A549 (cell line): Measurements from ENCODE around the gene ACSL3. TPM values are rescaled to one million over a fixed set of nuclear protein-coding genes. Genes with fewer than 3 reads are reported as not detected.

Experiments used
- ATAC-seq, 2 experiments: fragments of 200-7000 bp in 1 of 2; fragments of >200 bp in 1 of 2; cut with Nextera tagmentation in 1 of 2; cut with Tn5 transposase in 1 of 2; 3 replicates each; pipeline versions ENCODE4 v1.8.0 to v1.9.1; 2018 to 2020; ENCODE audit warnings: mild to moderate bottlenecking in 1 of 2, moderate library complexity in 1 of 2
- CTCF ChIA-PET: fragments of 300-600 bp; sonication (Branson Sonifier 250); formaldehyde crosslinking; extraction: SDS; loops from one replicate; lab custom pipeline; 2021; ENCODE audit warnings: antibody characterized with exemption, inconsistent platforms; lab: Yijun Ruan, JAX
- POLR2A ChIA-PET: fragments of 350-600 bp; formaldehyde crosslinking; extraction: SDS; loops from one replicate; lab custom pipeline; 2021; ENCODE audit warnings: antibody characterized with exemption, inconsistent platforms; lab: Yijun Ruan, JAX
- DNase-seq, 2 experiments: peaks; one replicate each; pipeline versions ENCODE4 v3.0.0 to v3.0.0-alpha.2; 2011 to 2016; ENCODE audit warnings: low read depth in 1 of 2, low spot score in 1 of 2
- FAIRE-seq: peaks from 2 replicates; lab custom pipeline; 2011; peaks lifted over from hg19 to GRCh38; lab: Jason Lieb, UNC
- H3K27ac ChIP-seq, 2 experiments: fragments of >200 bp; sonication (Bioruptor Twin); formaldehyde crosslinking; 3 replicates each; pipeline ENCODE4 v1.5.1; 2016 to 2017
- H3K4me1 ChIP-seq: fragments of >200 bp; sonication (Bioruptor Twin); formaldehyde crosslinking; 3 replicates; pipeline ENCODE4 v1.6.1; 2016
- H3K4me2 ChIP-seq: fragments of >200 bp; sonication (Bioruptor Twin); formaldehyde crosslinking; 3 replicates; pipeline ENCODE4 v1.6.1; 2016
- H3K4me3 ChIP-seq: fragments of >200 bp; sonication (Bioruptor Twin); formaldehyde crosslinking; 3 replicates; pipeline ENCODE4 v1.5.1; 2016
- H3K9me3 ChIP-seq: fragments of >200 bp; sonication (Bioruptor Twin); formaldehyde crosslinking; 3 replicates; pipeline ENCODE4 v1.6.1; 2016
- BHLHE40 ChIP-seq: IDR thresholded peaks from 2 replicates; pipeline ENCODE4 v1.6.1; 2012; ENCODE audit warnings: low read depth, low read length, inconsistent platforms
- CBX2 ChIP-seq: fragments of 200-600 bp; sonication (generic); IDR thresholded peaks from 2 replicates; pipeline ENCODE4 v1.6.1; 2016; ENCODE audit warnings: low read depth, mild to moderate bottlenecking, borderline replicate concordance
- EHMT2 ChIP-seq: fragments of 200-600 bp; sonication (generic); IDR thresholded peaks from 2 replicates; pipeline ENCODE4 v1.6.1; 2016; ENCODE audit warnings: antibody characterized with exemption, low read depth, mild to moderate bottlenecking, moderate library complexity
- FOXS1 ChIP-seq: fragments of 250-450 bp; sonication (Bioruptor Pico); IDR thresholded peaks from 2 replicates; pipeline ENCODE4 v1.5.0; 2020; ENCODE audit warnings: mild to moderate bottlenecking, moderate library complexity
- HOXA7 ChIP-seq: fragments of 250-450 bp; sonication (Bioruptor Pico); IDR thresholded peaks from 2 replicates; pipeline ENCODE4 v1.5.0; 2020; ENCODE audit warnings: mild to moderate bottlenecking, moderate library complexity
- HOXB13 ChIP-seq: fragments of 250-450 bp; sonication (Bioruptor Pico); IDR thresholded peaks from 2 replicates; pipeline ENCODE4 v1.5.0; 2020; ENCODE audit warnings: low read depth, mild to moderate bottlenecking, moderate library complexity
- JUN ChIP-seq, 2 experiments: fragments of >200 bp; sonication (Bioruptor Twin); formaldehyde crosslinking; IDR thresholded peaks; 2 replicates in 1 of 2; 3 replicates in 1 of 2; pipeline ENCODE4 v1.6.1; 2016 to 2017
- MAFK ChIP-seq: fragments of 450-650 bp; IDR thresholded peaks from 2 replicates; pipeline ENCODE4 v1.6.1; 2014; ENCODE audit not compliant: partially characterized antibody
- MAZ ChIP-seq: fragments of 150-350 bp; IDR thresholded peaks from 2 replicates; pipeline ENCODE4 v1.6.1; 2014; ENCODE audit warnings: antibody characterized with exemption, low read depth, low read length, borderline replicate concordance
- NPAS2 ChIP-seq: fragments of 250-450 bp; sonication (Bioruptor Pico); IDR thresholded peaks from 2 replicates; pipeline ENCODE4 v1.8.0; 2022; ENCODE audit warnings: mild to moderate bottlenecking, moderate library complexity, borderline replicate concordance
- PHF8 ChIP-seq: fragments of 200-600 bp; sonication (generic); IDR thresholded peaks from 2 replicates; pipeline ENCODE4 v1.6.1; 2016; ENCODE audit warnings: low read depth, mild to moderate bottlenecking, antibody characterized with exemption, moderate library complexity, borderline replicate concordance
- RCOR1 ChIP-seq: fragments of 150-350 bp; IDR thresholded peaks from 2 replicates; pipeline ENCODE4 v1.6.1; 2014; ENCODE audit warnings: antibody characterized with exemption, low read length, low read depth
- RNF2 ChIP-seq: fragments of 200-600 bp; sonication (generic); IDR thresholded peaks from 2 replicates; pipeline ENCODE4 v1.6.1; 2016; ENCODE audit warnings: low read depth, mild to moderate bottlenecking, antibody characterized with exemption, moderate library complexity, borderline replicate concordance
- SREBF2 ChIP-seq: fragments of 450-650 bp; IDR thresholded peaks from 2 replicates; pipeline ENCODE4 v1.6.1; 2014; ENCODE audit warnings: mild to moderate bottlenecking, moderate library complexity
- WGBS: methylation state at CpG from one replicate; pipeline ENCODE4 v1.1.6; 2017; ENCODE audit errors: missing lambda C conversion rate; 5-methylcytosine and 5-hydroxymethylcytosine counted together
- polyA plus RNA-seq, 4 experiments: library from polyadenylated mRNA; depleted of rRNA in 3 of 4; stranded (reverse); fragments of >200 nt; fragmentation: RNase III in 1 of 4; extraction: RNeasy Plus Mini Kit Qiagen cat#74134 plus additional on column Dnase treatment in 1 of 4; gene quantifications; 2 replicates in 3 of 4; 3 replicates in 1 of 4; pipeline ENCODE4 v1.2.3, GENCODE V29; 2011 to 2017
- TF ChIP-seq, protein P1 (sequence below): fragments of 450-650 bp; IDR thresholded peaks from 2 replicates; pipeline ENCODE4 v1.6.1; 2014; ENCODE audit warnings: antibody characterized with exemption
- TF ChIP-seq, protein P2 (sequence below): fragments of 200-600 bp; sonication (generic); IDR thresholded peaks from 2 replicates; pipeline ENCODE4 v1.6.1; 2016; ENCODE audit warnings: antibody characterized with exemption, mild to moderate bottlenecking, moderate library complexity
- TF ChIP-seq, protein P3 (sequence below): fragments of 250-450 bp; sonication (Bioruptor Pico); IDR thresholded peaks from 2 replicates; pipeline ENCODE4 v1.5.0; 2021; ENCODE audit warnings: mild to moderate bottlenecking, moderate library complexity, borderline replicate concordance
- TF ChIP-seq, protein P4 (sequence below): IDR thresholded peaks from 2 replicates; pipeline ENCODE4 v1.6.1; 2012; ENCODE audit warnings: low read depth, borderline replicate concordance

The ACSL3 gene
- polyA plus RNA-seq, 2 of the 4 experiments (the other 2 are of a cell fraction), result 142 to 160 TPM

DNA sequence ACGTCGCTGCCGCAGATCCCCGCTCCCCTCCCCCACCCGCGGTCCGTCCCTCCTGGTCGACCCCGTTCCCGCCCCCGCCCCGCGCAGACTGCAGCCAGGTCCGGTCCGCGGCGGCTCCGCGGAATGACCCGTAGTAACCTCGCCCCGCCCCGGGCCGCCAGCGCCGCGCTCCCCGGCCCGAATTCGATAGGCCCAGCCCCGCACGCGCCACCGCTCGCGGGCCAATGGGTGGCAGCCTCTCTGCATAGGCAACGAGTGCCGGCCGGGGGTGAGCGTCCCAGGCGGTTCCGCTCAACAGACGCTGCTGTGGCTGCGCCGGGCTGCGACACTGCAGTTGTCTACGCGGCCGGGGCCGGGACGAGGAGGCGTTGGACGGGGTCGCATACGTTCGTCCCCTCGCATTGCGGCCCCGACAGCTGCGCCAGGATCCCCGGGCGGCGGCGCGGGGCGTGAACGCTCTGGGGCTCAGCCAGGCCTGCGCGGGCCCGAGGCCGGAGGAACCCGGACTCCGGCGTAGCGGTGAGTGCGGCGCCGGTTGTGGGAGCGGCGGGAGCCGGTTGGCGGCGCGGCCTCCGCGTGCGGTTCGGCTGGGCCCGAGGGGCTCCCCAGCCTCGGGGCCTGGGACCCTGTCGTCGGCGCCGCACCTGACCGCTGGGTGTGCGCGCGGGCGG lies at the start of gene ACSL3 (continued):
- TF ChIP-seq, protein P1, sequence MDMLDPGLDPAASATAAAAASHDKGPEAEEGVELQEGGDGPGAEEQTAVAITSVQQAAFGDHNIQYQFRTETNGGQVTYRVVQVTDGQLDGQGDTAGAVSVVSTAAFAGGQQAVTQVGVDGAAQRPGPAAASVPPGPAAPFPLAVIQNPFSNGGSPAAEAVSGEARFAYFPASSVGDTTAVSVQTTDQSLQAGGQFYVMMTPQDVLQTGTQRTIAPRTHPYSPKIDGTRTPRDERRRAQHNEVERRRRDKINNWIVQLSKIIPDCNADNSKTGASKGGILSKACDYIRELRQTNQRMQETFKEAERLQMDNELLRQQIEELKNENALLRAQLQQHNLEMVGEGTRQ, result peak; percentile 90
- TF ChIP-seq BHLHE40, result peak; percentile 60
- TF ChIP-seq HOXB13 (CRISPR knock-in tag), result no peak
- 0 out of 2 replicates have a peak, but pooled peaks have one; percentile 27 for TF ChIP-seq MAZ
- TF ChIP-seq PHF8, result peak; percentile 97
- TF ChIP-seq RCOR1, result no peak
- TF ChIP-seq, protein P2, sequence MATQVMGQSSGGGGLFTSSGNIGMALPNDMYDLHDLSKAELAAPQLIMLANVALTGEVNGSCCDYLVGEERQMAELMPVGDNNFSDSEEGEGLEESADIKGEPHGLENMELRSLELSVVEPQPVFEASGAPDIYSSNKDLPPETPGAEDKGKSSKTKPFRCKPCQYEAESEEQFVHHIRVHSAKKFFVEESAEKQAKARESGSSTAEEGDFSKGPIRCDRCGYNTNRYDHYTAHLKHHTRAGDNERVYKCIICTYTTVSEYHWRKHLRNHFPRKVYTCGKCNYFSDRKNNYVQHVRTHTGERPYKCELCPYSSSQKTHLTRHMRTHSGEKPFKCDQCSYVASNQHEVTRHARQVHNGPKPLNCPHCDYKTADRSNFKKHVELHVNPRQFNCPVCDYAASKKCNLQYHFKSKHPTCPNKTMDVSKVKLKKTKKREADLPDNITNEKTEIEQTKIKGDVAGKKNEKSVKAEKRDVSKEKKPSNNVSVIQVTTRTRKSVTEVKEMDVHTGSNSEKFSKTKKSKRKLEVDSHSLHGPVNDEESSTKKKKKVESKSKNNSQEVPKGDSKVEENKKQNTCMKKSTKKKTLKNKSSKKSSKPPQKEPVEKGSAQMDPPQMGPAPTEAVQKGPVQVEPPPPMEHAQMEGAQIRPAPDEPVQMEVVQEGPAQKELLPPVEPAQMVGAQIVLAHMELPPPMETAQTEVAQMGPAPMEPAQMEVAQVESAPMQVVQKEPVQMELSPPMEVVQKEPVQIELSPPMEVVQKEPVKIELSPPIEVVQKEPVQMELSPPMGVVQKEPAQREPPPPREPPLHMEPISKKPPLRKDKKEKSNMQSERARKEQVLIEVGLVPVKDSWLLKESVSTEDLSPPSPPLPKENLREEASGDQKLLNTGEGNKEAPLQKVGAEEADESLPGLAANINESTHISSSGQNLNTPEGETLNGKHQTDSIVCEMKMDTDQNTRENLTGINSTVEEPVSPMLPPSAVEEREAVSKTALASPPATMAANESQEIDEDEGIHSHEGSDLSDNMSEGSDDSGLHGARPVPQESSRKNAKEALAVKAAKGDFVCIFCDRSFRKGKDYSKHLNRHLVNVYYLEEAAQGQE, result no peak
- TF ChIP-seq, protein P3, sequence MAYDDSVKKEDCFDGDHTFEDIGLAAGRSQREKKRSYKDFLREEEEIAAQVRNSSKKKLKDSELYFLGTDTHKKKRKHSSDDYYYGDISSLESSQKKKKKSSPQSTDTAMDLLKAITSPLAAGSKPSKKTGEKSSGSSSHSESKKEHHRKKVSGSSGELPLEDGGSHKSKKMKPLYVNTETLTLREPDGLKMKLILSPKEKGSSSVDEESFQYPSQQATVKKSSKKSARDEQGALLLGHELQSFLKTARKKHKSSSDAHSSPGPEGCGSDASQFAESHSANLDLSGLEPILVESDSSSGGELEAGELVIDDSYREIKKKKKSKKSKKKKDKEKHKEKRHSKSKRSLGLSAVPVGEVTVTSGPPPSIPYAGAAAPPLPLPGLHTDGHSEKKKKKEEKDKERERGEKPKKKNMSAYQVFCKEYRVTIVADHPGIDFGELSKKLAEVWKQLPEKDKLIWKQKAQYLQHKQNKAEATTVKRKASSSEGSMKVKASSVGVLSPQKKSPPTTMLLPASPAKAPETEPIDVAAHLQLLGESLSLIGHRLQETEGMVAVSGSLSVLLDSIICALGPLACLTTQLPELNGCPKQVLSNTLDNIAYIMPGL (CRISPR knock-in tag), result no peak
- no peak for TF ChIP-seq FOXS1 (CRISPR knock-in tag)
- TF ChIP-seq SREBF2, result no peak
- no peak for TF ChIP-seq RNF2
- no peak for TF ChIP-seq CBX2
- TF ChIP-seq, protein P4, sequence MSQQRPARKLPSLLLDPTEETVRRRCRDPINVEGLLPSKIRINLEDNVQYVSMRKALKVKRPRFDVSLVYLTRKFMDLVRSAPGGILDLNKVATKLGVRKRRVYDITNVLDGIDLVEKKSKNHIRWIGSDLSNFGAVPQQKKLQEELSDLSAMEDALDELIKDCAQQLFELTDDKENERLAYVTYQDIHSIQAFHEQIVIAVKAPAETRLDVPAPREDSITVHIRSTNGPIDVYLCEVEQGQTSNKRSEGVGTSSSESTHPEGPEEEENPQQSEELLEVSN, result no peak
- no peak for TF ChIP-seq EHMT2
- no peak for TF ChIP-seq HOXA7 (CRISPR knock-in tag)
- TF ChIP-seq JUN (IDR thresholded peaks at IDR 0.05), result peak; percentile 74 to 97; a peak in 4 of 5 replicates

DNA sequence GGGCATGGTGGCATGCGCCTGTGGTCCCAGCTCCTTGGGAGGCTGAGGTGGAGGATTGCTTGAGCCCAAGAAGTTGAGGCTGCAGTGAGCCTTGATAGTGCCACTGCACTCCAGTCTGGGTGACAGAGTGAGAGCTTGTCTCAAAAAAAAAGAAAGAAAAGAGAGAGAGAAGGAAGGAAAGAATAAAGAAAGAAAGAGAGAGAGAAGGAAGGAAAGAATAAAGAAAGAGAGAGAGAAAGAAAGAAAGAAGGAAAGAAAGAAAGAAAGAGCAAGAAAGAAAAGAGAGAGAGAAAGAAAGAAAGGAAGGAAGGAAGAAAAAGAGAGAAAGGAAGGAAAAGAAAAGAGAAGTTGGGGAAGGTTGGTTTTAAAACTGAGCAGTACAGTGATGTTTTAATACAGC lies 49.0 kb upstream of the ACSL3 start:
- TF ChIP-seq MAFK (no peak), NPAS2 (CRISPR knock-in tag) (no peak)
- TF ChIP-seq, protein P3 (CRISPR knock-in tag), result no peak
- ChIA-PET CTCF (interaction anchor here (1.0 kb wide), 2 partner anchors 11 to 51 kb away, joined by 3 to 4 read pairs; no protein-coding TSS in a partner anchor), POLR2A (interaction anchor here (0.6 to 0.7 kb wide), 2 partner anchors 16 to 113 kb away, joined by 5 read pairs; no protein-coding TSS in a partner anchor)
- no peak for ATAC-seq
- Histone ChIP-seq H3K9me3 (no peaks in the 10 kb centered on the region), H3K27ac (no peak overlapping the region), H3K4me1 (0 out of 3 replicates have a peak, but pooled peaks cover 4% of the 10 kb centered on the region), H3K4me2 (no peak overlapping the region), H3K4me3 (no peak overlapping the region)
- no peak for FAIRE-seq
- 100% methylated on average over 1 of the region's 1 CpG for WGBS
- DNase-seq, result no peak
